ENCODE measurements around the gene GPD1L. TPM values are rescaled to one million over a fixed set of nuclear protein-coding genes. Genes with fewer than 3 reads are reported as not detected.

Gene GPD1L
- polyA plus RNA-seq, 1 donor (not counting 4 experiments of a cell fraction or from before 2014, with no cell fraction given): 4.5 TPM

- Histone ChIP-seq H3K4me2 (ENCODE audit: control insufficient read depth, extremely low read depth, insufficient read depth, low read depth, low read length) (no peak overlapping the region), H3K27ac (ENCODE audit: control insufficient read depth, insufficient read depth, low read length) (no peak overlapping the region), H3K79me2 (ENCODE audit: control insufficient read depth, insufficient read depth, low read length) (no peaks in the 10 kb centered on the region), H4K20me1 (ENCODE audit: control insufficient read depth, extremely low read depth, insufficient read depth, low read length) (no peaks in the 10 kb centered on the region), H3K36me3 (ENCODE audit: control insufficient read depth in 2 of 2, extremely low read depth in 1 of 2, insufficient read depth in 2 of 2, low read length in 2 of 2) (no peaks in the 10 kb centered on the region), H2AFZ (ENCODE audit: control insufficient read depth, low read length) (no peak overlapping the region), H3K9me3 (ENCODE audit: control insufficient read depth, low read depth, low read length) (no peaks in the 10 kb centered on the region), H3K9me1 (ENCODE audit: control insufficient read depth, extremely low read depth, insufficient read depth, low read length) (no peaks in the 10 kb centered on the region), H3K4me3 (ENCODE audit: control insufficient read depth in 2 of 3, extremely low read depth in 1 of 3, insufficient read depth in 2 of 3, low read depth in 1 of 3, low read length in 3 of 3) (no peak overlapping the region), H3K9ac (ENCODE audit: control insufficient read depth, extremely low read depth, insufficient read depth, low read length) (no peak overlapping the region), H3K27me3 (ENCODE audit: control insufficient read depth, extremely low read depth, insufficient read depth, low read length) (peaks cover 14% of the 10 kb centered on the region), H3K4me1 (ENCODE audit: control insufficient read depth, extremely low read depth, insufficient read depth, low read length) (no peaks in the 10 kb centered on the region)
- FAIRE-seq (no peak), DNase-seq (ENCODE audit: low read depth, low spot score) (no peak)
- no peak for TF ChIP-seq EZH2 (IDR thresholded peaks at IDR 0.05; ENCODE audit: low read length)
- TF ChIP-seq CTCF (optimal IDR thresholded peaks at IDR 0.05 in 1 of 3, IDR thresholded peaks at IDR 0.05 in 1 of 3, conservative IDR thresholded peaks at IDR 0.05 in 1 of 3; ENCODE audit: extremely low read depth in 1 of 3, insufficient read depth in 2 of 3, low read length in 3 of 3): no peak
- dilution Hi-C loops (cut with MboI; ENCODE audit: extremely low pct_ligation_motif_present, low sequenced_read_pairs): loop anchor here (25.0 kb wide), 1 partner anchor 153 kb away; no protein-coding TSS in a partner anchor
Observed at GRCh38 chr3:32184187-32184730, 77.8 kb downstream of the GPD1L start.

GRCh38 chr3:32186097-32186496, 79.7 kb downstream of the GPD1L start:
- DNase-seq (ENCODE audit: low read depth, low spot score): no peak
- no peaks in the 10 kb centered on the region for H3K36me3 ChIP-seq (ENCODE audit: control insufficient read depth in 2 of 2, extremely low read depth in 1 of 2, insufficient read depth in 2 of 2, low read length in 2 of 2)
- no peak overlapping the region for H3K27ac ChIP-seq (ENCODE audit: control insufficient read depth, insufficient read depth, low read length)
- no peak for FAIRE-seq
- H3K9ac ChIP-seq (ENCODE audit: control insufficient read depth, extremely low read depth, insufficient read depth, low read length): no peak overlapping the region
- dilution Hi-C loops (cut with MboI; ENCODE audit: extremely low pct_ligation_motif_present, low sequenced_read_pairs): loop anchor here (25.0 kb wide), 1 partner anchor 151 kb away; no protein-coding TSS in a partner anchor
- H2AFZ ChIP-seq (ENCODE audit: control insufficient read depth, low read length): no peak overlapping the region
- H3K79me2 ChIP-seq (ENCODE audit: control insufficient read depth, insufficient read depth, low read length): no peaks in the 10 kb centered on the region
- H3K27me3 ChIP-seq (ENCODE audit: control insufficient read depth, extremely low read depth, insufficient read depth, low read length): peaks cover 12% of the 10 kb centered on the region
- no peaks in the 10 kb centered on the region for H4K20me1 ChIP-seq (ENCODE audit: control insufficient read depth, extremely low read depth, insufficient read depth, low read length)
- H3K4me2 ChIP-seq (ENCODE audit: control insufficient read depth, extremely low read depth, insufficient read depth, low read depth, low read length): no peak overlapping the region
- no peaks in the 10 kb centered on the region for H3K9me3 ChIP-seq (ENCODE audit: control insufficient read depth, low read depth, low read length)
- H3K4me3 ChIP-seq (ENCODE audit: control insufficient read depth in 2 of 3, extremely low read depth in 1 of 3, insufficient read depth in 2 of 3, low read depth in 1 of 3, low read length in 3 of 3): no peak overlapping the region
- no peaks in the 10 kb centered on the region for H3K9me1 ChIP-seq (ENCODE audit: control insufficient read depth, extremely low read depth, insufficient read depth, low read length)
- H3K4me1 ChIP-seq (ENCODE audit: control insufficient read depth, extremely low read depth, insufficient read depth, low read length): no peaks in the 10 kb centered on the region
- TF ChIP-seq EZH2 (IDR thresholded peaks at IDR 0.05; ENCODE audit: low read length) (no peak), CTCF (optimal IDR thresholded peaks at IDR 0.05 in 1 of 3, IDR thresholded peaks at IDR 0.05 in 1 of 3, conservative IDR thresholded peaks at IDR 0.05 in 1 of 3; ENCODE audit: extremely low read depth in 1 of 3, insufficient read depth in 2 of 3, low read length in 3 of 3) (no peak)

Measured in keratinocyte (primary cell).